Fibroblast of the conjunctiva (primary cell): ENCODE results near the gene LAT.
"Not testable (repeated sequence)": the region's sequence is repeated elsewhere in the genome, so short reads cannot be mapped to it uniquely, and the experiment has no call there.

ENCODE experiments used
- DNase-seq: peaks from one replicate; pipeline ENCODE4 v3.0.0-alpha.2; 2010; ENCODE audit warnings: low read depth

LAT gene

DNA sequence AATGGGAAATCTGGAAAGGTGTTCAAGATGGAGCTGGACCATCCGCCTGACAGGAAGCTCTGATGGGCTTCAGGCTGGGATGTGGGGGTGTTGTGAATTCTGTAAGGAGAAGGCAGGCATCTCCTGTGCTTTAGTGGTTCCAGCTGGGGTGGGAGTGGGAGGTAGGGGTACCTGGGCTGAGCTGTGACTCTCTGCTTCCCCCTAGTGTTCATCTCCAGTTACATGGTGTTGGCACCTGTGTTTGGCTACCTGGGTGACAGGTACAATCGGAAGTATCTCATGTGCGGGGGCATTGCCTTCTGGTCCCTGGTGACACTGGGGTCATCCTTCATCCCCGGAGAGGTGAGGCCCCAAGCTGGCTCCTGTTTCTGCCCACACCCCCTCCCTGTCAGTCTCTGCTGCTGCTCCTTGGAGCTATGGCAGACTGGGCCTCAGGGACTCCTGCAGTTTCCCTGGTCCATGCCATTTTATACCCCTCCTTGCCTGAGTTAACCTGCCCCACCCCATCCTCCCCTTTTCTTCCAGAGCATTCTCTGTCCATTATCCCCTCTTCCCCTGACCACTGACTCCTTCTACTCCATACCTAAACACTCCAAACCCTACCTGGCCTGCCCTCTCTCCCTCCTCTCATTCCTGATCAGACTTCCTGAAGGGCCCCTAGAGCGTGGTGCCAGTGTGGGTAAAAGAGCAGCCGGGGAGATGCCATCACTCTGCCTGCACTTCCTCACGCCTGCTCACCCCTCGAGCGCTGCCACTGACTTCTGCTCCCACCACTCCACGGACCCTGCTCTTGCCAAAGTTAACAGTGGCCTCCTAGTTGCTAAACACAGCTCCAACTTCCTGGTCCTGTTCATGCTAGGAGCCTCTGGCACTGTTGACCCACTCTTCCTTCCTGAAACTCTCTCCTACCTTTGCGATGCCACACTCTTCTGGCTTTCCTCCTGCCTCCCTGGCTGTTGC lies 6.9 kb upstream of the LAT start:
- no peak for DNase-seq

DNA sequence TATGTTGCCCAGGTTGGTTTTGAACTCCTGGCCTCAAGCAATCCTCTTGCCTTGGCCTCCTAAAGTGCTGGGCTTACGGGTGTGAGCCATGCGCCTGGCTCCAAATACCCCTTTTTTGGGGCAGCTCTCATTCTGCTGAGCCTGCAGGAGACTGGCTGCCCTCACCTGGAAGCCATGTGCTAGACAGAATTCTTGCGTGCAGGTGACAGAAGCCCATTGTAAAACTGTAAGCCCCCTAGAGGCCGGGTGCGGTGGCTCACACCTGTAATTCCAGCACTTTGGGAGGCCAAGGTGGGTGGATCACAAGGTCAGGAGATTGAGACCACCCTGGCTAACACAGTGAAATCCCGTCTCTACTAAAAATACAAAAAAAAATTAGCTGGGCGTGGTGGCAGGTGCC lies 4.5 kb upstream of the LAT start:
- DNase-seq: not testable (repeated sequence)

DNA sequence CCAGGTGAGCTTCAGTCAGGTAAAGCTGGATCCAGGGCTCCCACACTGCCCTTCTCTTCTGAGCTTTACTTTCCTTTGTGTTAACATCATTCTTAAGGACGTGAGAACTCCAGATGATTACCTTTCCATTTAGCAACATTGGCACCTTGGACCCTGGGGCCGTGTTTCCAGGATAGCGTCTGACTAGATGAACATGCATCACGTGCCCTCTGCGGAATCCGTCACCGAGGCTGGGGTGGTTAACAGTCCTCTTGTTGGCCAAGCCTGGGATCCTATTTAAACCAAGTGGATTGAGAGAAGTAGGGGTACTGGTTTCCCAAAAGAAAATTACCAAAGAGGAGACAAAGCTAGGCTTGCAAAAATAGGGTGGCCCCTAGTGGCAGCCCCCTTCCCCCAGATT lies 3.9 kb upstream of the LAT start:
- no peak for DNase-seq

DNA sequence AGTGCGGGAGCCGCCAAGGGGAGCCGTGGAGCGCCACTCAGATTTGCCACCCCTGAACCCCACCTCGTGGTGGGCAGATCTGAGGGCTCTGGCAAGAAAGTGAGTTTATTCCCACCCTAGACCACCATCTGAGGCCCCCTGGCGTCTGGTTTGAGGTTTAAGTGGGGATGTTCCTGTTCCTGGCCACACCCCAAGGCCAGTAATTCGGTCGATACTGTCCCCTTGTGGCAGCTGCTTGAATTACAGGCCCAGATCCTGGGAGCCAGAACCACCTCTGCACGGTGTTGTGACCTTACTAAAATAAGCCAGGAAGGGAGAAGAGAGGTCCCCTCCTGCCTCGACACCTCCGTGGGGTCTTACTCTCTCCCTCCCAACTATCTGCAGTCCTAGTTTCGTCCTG lies 3.3 kb upstream of the LAT start:
- no peak for DNase-seq

DNA sequence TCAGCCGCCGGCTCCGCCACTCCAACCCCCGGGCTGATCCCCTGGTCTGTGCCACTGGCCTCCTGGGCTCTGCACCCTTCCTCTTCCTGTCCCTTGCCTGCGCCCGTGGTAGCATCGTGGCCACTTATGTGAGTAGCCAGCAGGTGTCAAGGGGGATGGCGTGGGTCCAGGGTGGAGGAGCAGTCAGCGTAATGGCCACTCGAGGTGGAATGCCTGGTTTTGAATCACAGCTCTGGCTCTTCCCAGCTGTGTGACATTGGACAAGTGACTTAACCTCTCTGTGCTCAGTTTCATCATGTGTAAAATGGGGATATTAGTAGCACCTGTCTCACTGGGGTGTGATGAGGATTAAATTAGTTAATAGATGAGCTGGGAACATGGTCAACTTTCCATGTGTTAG lies 2.4 kb upstream of the LAT start:
- DNase-seq: no peak

DNA sequence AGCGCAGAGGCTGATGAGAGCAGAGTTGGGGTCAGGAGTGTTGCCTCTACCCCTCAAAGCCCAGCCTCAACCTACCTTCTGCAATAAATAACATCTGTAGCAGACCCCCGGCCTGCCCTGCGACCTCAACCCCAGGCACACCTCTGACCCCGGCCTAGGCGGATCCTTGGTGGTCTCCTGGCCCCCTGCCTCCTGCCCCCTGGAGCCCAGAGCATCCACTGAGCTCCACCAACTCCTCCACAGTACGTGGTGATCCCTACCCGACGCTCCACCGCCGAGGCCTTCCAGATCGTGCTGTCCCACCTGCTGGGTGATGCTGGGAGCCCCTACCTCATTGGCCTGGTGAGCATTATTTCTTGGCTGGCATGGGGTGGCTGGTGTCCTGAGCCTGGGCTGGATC lies 1.9 kb upstream of the LAT start:
- no peak for DNase-seq

DNA sequence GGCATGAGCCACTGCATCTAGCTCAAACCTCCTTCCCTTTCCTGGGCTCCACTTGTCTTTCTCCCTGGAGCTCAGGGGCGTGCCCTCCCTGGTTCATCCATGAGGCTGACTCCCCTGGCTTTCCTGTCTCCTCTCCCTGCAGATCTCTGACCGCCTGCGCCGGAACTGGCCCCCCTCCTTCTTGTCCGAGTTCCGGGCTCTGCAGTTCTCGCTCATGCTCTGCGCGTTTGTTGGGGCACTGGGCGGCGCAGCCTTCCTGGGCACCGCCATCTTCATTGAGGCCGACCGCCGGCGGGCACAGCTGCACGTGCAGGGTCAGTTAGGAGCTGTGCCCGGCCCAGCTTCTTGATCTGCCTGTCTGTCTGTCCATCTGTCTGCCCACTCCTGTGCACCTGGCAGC lies 1.2 kb upstream of the LAT start:
- no peak for DNase-seq

DNA sequence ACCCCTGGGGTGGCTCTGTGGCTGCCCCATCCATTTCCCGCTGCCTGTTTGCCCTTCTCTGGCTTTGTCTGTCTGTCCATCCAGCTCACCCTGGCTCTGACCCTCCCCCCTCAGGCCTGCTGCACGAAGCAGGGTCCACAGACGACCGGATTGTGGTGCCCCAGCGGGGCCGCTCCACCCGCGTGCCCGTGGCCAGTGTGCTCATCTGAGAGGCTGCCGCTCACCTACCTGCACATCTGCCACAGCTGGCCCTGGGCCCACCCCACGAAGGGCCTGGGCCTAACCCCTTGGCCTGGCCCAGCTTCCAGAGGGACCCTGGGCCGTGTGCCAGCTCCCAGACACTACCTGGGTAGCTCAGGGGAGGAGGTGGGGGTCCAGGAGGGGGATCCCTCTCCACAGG lies 761 bp upstream of the LAT start:
- no peak for DNase-seq

DNA sequence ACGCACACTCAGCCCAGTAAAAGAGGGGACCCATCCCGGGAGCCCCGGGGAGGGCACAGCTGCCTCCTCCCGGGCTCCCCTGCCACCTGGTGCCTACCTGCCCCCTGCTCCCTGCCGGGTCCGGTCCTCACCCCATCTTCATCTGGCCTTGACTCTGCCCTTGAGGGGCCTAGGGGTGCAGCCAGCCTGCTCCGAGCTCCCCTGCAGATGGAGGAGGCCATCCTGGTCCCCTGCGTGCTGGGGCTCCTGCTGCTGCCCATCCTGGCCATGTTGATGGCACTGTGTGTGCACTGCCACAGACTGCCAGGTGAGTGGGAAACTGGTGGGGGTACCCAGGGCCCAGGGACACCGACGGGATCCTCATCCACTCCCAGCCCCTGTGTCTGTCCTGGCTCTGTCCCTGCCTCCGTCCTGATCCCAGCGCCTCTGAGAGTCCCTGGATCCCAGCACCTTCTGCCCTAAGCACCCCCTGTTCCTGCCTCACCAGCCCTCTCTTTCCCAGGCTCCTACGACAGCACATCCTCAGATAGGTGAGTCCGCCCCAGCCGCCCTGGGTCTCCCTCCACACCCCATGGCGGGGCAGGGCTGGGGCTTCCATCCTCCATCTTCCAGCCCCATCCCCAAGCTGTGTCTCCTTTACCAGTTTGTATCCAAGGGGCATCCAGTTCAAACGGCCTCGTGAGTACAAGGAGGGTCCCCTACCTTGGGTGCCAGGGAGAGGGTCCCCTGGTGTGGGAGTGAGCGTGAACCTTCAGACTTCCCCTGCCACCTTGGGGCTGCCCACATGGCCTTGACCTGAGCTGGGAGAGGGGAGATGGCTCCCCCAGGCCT lies 574 bp downstream of the LAT start:
- DNase-seq: no peak

DNA sequence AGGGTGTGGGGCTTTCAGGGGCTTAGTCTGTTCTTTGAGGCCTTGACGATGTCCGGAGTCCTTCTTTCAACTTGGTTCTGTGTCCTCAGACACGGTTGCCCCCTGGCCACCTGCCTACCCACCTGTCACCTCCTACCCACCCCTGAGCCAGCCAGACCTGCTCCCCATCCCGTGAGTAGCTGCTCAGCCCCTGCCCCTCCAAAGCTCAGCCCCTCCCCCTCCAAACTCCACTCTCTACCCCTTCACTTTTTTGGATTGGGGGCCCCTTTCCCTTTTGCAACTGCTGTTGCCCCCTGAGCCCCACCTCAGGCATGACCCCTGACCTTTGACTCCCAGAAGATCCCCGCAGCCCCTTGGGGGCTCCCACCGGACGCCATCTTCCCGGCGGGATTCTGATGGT lies 1.2 kb downstream of the LAT start:
- DNase-seq: no peak

DNA sequence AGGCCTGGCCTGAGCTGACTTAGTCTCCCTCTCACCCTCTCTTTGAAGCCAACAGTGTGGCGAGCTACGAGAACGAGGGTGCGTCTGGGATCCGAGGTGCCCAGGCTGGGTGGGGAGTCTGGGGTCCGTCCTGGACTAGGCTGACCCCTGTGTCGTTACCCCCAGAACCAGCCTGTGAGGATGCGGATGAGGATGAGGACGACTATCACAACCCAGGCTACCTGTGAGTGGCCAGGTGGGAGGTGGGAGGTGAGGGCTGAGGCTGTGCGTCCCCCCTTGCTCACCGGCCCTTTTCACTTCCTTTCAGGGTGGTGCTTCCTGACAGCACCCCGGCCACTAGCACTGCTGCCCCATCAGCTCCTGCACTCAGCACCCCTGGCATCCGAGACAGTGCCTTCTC lies 1.6 kb downstream of the LAT start:
- no peak for DNase-seq

DNA sequence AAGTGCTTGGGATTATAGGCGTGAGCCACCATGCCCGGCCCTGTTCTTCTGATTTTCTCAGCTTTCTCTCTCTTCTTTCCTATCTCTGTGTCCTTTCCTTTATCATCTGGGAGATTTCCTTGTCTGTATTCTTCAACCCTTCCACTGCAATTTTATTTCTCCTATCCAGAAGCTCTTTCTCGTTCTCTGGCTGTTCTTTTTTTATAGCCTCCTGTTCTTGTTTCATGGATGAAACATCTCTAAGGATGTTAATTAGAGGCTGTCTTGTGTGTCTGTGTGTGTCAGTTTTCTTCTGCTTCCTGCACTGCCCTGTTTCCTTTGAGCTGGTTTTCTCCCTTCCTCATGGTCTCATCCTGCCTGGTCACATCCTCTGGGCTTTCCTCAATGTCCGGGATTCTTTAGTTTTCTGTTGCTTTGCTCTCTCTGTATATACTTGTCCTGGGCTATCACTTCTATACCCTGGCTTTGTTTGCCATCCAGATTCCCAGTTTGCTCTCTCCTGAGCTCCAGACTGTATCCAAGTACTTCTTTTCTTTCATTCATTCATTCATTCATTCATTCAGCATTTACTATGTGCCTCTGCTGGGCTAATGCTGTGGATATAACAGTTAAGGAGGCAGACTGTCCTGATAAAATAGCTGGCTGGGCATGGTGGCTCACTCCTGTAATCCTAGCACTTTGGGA lies 2.5 kb downstream of the LAT start:
- no peak for DNase-seq

DNA sequence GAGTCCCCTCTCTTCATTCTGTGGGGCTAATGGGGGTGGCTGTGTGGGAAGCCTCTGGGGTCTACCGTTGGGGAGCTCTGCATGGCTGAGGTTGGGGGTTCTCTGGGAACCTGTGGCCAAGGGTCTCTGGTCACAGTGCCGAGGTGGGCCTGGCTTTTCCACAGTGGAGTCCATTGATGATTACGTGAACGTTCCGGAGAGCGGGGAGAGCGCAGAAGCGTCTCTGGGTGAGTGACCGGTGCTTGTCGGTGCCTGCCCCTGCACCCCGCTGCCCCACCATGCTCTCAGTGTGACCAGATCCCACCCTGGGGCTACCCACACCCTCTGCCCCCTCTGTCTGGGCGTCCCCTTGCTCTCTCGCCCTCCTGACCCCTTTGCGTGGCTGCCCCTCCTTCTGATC lies 4.5 kb downstream of the LAT start:
- DNase-seq: no peak

DNA sequence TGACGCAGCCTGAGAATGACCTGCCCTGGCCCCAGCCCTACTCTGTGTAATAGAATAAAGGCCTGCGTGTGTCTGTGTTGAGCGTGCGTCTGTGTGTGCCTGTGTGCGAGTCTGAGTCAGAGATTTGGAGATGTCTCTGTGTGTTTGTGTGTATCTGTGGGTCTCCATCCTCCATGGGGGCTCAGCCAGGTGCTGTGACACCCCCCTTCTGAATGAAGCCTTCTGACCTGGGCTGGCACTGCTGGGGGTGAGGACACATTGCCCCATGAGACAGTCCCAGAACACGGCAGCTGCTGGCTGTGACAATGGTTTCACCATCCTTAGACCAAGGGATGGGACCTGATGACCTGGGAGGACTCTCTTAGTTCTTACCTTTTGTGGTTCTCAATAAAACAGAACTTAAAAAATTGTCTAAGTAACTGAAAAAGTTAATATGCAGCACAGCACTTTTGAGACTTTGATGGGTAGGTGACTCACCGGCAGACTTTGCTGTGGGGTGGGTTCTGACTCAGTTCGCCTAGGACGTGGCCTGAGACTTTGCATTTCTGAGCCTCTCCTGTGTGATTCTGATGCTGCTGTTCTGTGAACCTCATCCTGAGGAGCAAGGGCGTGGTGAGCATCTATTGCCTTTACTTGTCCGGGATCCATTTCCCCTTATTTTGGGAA lies 5.7 kb downstream of the LAT start:
- no peak for DNase-seq

DNA sequence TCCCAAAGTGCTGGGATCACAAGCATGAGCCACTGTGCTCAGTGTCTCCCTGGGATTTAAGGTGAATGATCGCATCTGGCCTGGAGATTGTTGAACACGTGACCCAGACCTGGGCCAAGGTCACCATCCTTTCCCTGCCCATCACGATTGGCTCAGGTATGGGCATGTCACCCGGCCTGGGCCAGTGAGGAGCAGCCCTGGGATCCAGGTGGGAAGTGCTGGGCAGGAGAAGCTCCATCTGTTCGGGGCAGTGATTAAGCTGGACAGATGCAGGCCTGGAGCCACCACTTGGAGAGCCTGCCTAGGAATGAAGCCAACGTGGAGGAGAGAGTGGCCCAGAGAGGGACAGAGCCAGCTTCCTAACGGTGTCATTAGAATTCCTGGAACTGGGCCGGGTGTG lies 6.8 kb downstream of the LAT start:
- no peak for DNase-seq

DNA sequence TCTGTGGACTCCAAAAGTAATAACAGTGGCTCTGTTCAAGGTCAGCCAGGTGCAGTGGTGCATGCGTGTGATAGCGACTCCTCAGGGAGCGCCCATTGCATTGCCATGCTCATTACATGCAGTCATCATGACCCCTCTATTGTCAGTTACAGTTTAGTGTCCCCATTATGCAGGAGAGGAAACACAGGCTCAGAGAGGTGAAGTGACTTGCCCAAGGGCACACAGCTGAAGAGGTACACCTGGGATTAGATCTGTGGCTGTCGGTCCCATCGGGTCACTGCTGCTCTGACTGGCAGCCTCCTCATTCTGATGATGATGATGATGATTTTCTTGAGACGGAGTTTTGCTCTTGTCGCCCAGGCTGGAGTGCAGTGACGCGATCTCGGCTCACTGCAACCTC lies 7.6 kb downstream of the LAT start:
- DNase-seq: no peak

DNA sequence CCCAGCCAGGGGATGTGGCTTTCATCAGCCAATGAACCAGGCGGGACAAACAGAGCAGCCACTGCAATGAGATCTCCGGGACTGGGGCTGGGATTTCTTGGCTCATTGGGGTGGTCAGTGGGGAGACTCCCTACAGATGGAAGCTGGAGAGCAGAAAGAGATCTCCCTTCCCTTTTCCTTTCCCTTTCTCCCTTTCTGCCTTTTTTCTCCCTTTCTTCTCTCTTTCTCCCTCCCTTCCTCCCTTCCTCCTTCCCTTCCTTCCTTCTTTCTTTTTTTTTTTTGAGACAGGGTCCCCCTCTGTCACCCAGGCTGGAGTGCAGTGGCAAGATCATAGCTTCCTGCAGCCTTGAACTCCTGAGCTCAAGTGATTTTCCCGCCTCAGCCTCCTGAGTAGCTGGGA lies 14.0 kb downstream of the LAT start:
- no peak for DNase-seq

DNA sequence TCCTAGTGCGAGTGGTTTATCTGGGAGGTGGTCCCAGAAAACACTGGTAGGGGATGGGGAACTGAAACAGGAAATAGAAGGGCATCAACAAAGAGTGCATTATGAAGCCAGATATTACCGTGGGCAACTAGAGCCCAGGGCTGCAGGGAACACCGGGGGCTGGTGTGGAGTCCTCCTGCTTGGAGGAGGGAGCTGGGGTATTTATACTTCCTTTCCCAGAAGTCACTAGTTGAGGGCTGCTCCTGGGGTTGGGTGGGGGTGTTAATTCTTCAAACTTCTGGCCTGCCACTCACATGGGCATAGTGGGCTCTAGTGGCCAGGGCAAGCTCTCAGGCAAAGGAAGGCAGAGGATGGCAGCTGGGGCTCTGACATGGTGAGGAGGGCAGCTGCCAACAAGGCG lies 14.7 kb downstream of the LAT start:
- no peak for DNase-seq

DNA sequence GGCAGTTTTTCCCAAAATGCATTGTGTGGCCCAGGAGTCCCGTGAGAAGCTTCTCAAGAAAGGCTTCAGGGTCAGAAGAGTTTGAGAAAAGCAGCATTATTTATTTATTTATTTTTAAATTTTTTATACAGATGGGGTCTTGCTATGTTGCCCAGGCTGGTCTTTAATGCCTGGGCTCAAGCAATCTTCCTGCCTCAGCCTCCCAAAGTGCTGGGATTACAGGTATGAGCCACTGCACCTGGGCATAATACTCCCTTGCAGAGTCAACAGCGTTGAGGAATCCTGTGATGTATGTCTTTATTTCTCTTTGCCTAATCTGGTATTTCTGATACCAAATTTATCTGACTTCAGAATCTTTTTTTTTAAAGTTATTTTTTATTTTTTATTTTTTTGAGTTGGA lies 15.2 kb downstream of the LAT start:
- no peak for DNase-seq

DNA sequence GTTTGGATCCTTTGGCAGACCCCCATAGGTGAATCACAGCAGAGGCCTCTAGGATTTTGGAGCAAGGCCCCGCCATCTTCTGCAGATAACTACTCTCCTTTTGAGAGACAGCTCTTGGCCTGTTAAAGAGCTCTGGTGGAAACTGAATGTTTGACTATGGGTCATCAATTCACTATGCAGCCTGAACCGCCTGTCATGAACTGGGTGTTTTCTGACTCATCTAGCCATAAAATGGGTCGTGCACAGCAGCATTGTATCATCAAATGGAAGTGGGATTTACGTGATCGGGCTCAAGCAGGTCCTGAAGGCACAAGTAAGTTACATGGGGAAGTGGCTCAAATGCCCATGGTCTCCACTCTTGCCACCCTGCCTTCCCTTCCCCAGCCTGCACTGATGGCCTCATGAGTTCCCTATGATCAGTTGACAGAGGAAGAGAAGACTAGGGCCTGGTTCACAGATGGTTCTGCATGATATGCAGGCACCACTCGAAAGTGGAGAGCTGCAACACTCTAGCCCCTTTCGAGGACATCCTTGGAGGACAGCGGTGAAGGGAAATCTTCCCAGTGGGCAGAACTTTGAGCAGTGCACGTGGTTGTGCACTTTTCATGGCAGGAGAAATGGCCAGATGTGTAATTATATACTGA lies 19.8 kb downstream of the LAT start:
- DNase-seq: not testable (repeated sequence)

DNA sequence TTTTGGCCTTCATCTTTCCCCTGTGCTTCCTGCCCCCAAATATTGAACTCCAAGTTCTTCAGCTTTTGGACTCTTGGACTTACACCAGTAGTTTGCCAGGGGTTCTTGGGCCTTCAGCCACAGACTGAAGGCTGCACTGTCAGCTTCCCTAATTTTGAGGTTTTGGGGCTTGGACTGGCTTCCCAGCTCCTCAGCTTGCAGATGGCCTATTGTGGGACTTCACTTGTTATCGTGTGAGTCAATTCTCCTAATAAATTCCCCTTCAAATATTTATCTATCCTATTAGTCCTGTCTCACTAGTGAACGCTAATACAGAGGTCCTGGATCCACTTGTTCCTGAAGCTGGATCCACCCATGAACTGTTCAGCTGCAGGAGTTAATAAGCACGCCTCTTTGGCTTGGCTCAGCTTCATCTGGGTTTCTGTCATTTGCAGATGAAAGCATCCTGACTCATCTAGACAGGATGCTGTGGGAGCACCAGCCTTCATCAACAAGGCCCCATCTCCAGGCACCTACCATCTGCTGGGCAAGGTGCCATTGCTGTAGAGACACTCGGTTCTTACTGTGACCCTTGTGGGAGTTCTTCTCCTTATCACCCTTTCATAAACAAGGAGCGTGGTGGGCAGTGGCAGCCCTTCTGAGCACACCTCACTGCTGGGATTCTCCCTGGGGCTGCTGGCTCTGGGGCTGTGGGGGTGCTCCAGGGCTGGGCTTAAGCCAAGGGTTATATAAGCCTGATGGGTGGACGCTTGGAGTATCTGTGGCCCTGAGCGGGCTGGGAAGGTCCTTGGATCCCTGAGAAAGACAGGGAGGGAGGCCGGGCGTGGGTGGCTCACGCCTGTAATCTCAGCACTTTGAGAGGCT lies 23.1 kb downstream of the LAT start:
- peak; percentile 6 for DNase-seq
